GM12864 (cell line): ENCODE measurements around the gene RFT1.

ENCODE experiments used
- DNase-seq: peaks from one replicate; pipeline ENCODE4 v3.0.0-alpha.2; 2011; ENCODE audit warnings: low read depth
- H3K4me3 ChIP-seq: 2 replicates; pipeline ENCODE4 v1.5.1; 2011; ENCODE audit warnings: mild to moderate bottlenecking, low read depth, low read length, control low read depth
- TF ChIP-seq, protein P1 (sequence below): IDR thresholded peaks from 2 replicates; pipeline ENCODE4 v1.5.1; 2011; ENCODE audit warnings: low read depth, mild to moderate bottlenecking, moderate library complexity, low read length, control low read depth, inconsistent platforms; ENCODE audit errors: missing control alignments

The RFT1 gene

DNA sequence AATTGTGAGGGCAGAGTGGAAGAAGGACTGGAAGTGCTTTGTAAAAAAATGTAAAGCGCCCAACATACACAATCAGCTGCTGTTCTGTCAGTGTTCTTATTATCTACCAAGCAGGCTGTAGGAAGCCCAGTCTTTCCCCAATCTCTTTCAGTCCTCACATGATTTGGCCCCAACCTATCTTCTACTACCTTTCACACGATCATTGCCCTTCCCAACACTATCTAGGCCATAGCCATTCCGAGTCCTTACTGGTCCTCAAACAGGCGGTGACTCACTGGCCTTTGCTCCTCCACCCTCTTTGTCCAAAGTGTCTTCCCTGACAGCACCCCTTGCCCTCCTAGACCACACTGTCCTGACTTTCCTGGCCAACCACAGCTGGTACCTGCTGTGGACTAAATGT is 861 bp upstream of the RFT1 start:
- H3K4me3 ChIP-seq = peak overlapping the region; percentile 69
- no peak for DNase-seq
- TF ChIP-seq, protein P1, sequence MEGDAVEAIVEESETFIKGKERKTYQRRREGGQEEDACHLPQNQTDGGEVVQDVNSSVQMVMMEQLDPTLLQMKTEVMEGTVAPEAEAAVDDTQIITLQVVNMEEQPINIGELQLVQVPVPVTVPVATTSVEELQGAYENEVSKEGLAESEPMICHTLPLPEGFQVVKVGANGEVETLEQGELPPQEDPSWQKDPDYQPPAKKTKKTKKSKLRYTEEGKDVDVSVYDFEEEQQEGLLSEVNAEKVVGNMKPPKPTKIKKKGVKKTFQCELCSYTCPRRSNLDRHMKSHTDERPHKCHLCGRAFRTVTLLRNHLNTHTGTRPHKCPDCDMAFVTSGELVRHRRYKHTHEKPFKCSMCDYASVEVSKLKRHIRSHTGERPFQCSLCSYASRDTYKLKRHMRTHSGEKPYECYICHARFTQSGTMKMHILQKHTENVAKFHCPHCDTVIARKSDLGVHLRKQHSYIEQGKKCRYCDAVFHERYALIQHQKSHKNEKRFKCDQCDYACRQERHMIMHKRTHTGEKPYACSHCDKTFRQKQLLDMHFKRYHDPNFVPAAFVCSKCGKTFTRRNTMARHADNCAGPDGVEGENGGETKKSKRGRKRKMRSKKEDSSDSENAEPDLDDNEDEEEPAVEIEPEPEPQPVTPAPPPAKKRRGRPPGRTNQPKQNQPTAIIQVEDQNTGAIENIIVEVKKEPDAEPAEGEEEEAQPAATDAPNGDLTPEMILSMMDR = no peak

DNA sequence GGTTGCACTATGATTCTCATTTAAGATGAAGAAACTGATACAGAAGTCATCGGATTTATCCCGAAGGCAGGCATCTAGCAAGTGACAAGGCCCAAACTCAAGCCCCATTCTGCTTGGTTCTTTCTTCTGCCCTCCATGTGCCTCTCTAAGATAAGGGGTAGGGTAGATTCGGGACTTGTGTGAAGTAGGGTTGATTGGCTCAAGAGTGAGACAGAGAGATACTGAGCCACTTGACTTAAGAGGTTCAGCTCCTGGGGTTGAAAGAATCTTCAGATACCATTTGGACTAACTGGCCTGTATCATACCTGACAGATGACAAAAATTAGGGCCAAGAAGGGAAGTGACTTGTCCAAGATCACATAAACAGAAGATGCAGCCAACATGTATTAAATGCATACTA is 891 bp downstream of the RFT1 start:
- H3K4me3 ChIP-seq = peak overlapping the region; percentile 69
- no peak for DNase-seq
- TF ChIP-seq, protein P1 = no peak

DNA sequence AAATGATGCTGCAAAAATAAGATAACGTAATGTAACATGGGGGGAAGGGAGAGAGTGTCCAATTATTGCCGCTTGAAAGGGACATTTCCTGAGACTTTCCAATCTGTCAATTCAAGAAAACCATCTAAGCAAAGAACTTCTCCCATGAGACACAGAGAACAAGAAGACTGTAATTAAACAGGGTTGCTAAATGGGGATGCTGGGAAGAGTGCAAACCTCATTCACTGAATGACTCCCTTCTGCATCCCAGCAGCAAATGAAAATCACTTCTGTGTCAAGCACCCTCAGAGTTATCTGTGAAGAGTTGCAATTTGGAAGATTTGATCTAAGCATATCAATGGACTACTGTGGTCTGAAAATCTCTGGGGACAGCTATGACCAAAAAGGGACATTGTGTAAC is 3.6 kb downstream of the RFT1 start:
- no peak overlapping the region for H3K4me3 ChIP-seq
- TF ChIP-seq, protein P1 = no peak
- DNase-seq = no peak

DNA sequence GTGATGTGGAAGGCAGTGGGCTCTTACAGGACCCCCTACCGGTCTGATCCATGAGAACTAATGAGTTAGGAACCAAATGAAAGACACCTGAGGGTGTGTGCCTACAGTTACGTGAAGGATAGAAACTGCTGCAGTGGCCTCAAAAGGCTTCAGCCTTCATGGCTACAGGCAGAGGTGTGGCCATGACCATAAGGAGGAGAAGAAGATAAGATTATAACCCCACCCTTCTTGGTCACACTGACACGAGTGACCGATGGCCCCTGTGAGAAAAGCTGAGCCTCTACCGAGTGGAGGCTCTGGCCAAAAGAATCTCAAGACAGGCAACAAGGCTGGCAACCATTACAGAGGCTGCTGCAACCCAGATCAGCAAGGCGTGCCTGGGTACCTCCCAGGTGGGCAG is 6.3 kb downstream of the RFT1 start:
- TF ChIP-seq, protein P1 = no peak
- no peak for DNase-seq
- no peak overlapping the region for H3K4me3 ChIP-seq

DNA sequence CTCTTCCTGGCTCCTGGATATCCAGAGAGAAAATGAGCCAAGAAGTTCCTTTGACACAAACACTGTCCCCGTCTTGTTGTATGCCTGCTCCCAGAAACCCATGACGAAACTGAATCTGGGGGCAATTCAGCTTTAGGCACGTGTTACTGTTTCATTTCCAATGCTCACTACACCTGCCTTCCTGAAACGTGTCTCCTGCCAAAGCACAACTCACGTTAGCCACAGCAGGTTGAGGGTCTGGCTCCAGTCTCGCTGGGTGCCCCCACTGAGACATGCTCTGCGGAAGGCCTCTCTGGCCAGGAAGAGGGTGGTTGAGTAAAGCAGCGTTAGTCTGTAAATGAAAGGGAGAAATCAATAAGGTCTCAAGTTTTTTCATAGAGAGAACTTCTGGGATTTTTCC is 6.7 kb downstream of the RFT1 start:
- no peak overlapping the region for H3K4me3 ChIP-seq
- DNase-seq = no peak
- TF ChIP-seq, protein P1 = no peak

DNA sequence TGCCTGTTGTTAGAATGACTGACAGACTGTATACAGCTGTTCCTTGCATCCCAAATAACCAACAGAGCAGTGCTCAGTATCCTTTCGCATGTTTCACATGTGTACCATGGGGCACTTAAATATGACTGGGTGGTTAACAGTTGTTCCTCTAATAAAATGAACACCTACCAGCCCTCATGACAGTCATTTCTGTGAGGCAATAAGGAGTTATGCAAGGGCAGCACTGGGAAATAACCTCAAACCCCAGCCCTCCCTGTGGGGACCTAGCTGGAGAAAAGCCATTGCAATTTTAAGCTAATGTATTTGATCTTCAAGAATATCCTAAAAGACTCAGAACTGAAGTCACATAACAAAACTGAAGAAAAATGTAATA is 7.3 kb downstream of the RFT1 start:
- TF ChIP-seq, protein P1 = no peak
- no peak for DNase-seq

DNA sequence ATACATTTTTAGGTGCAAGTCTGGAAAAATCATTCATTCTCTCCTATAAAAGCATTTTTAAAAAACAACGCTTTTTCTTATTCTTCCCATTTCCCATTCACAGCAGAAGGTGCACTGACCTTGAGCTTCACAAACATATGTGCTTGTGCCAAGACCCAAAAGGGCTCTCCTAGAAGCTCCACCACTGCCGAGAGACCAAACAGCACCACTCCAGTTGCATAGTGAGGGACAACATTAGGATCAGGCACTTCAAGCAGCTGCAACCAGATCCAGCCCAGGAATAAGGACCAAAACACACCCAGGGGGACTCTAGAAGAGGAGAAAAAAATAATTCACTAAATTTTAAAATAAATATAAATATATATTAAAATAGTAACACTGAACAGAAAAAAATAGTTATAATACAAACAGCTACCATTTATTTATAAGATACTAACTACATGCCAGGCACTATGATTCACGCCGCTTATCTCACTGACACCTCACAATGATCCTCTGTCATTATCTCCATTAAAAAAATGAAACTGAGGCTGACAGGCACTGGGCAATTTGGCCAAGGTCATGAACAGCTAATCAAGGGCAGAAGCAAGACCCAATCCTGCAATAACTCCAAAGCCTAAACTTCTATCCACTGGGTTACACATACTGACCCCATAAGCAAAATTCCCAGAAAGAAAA is 7.8 kb downstream of the RFT1 start:
- H3K4me3 ChIP-seq = no peak overlapping the region
- no peak for DNase-seq
- TF ChIP-seq, protein P1 = no peak

More for the DNA sequence above, 7.3 kb downstream of the RFT1 start:
- H3K4me3 ChIP-seq = no peak overlapping the region
